ENCODE measurements around the gene FKBP2. TPM values are rescaled to one million over a fixed set of nuclear protein-coding genes. Genes with fewer than 3 reads are reported as not detected.
A peak's percentile ranks its signal among the peaks of the same experiment; 100 is the strongest.

The FKBP2 gene
- total RNA-seq, 1 donor from 2014 or later, result 66.0 TPM

GRCh38 chr11:64202992-64203391 lies 37.9 kb upstream of the FKBP2 start:
- Histone ChIP-seq H3K27ac (no peak overlapping the region), H3K27me3 (no peaks in the 10 kb centered on the region), H3K4me3 (no peak overlapping the region), H3K4me1 (peaks cover 18% of the 10 kb centered on the region), H3K36me3 (peaks cover 0 to 59% of the 10 kb centered on the region in 2 donors), H3K9me3 (no peaks in the 10 kb centered on the region)
- DNase-seq (ENCODE audit: extremely low spot score in 2 of 2), result no peak
- TF ChIP-seq CTCF (IDR thresholded peaks at IDR 0.05), result no peak
- TF ChIP-seq POLR2A (IDR thresholded peaks at IDR 0.05), result no peak
- TF ChIP-seq POLR2AphosphoS5 (IDR thresholded peaks at IDR 0.05; ENCODE audit: insufficient read depth in 1 of 2, low read depth in 1 of 2), result no peak
- intact Hi-C loops (cut with DNase I), result no loop called here

- TF ChIP-seq CTCF (IDR thresholded peaks at IDR 0.05) (no peak), POLR2A (IDR thresholded peaks at IDR 0.05) (no peak), POLR2AphosphoS5 (IDR thresholded peaks at IDR 0.05; ENCODE audit: insufficient read depth in 1 of 2, low read depth in 1 of 2) (no peak)
- intact Hi-C loops (cut with DNase I), result no loop called here
- H3K27ac ChIP-seq, result no peak overlapping the region
- peaks cover 23% of the 10 kb centered on the region for H3K4me1 ChIP-seq
- no peak for DNase-seq (ENCODE audit: extremely low spot score in 2 of 2)
- no peak overlapping the region for H3K4me3 ChIP-seq
- no peaks in the 10 kb centered on the region for H3K9me3 ChIP-seq
- H3K27me3 ChIP-seq, result no peaks in the 10 kb centered on the region
- peaks cover 0 to 53% of the 10 kb centered on the region in 2 donors for H3K36me3 ChIP-seq
Observed at GRCh38 chr11:64203421-64204079, 37.3 kb upstream of the FKBP2 start.

- Histone ChIP-seq H3K4me3 (no peak overlapping the region), H3K4me1 (peaks cover 27% of the 10 kb centered on the region), H3K27ac (peak overlapping the region; percentile 36), H3K27me3 (no peaks in the 10 kb centered on the region), H3K9me3 (no peaks in the 10 kb centered on the region), H3K36me3 (peaks cover 0 to 49% of the 10 kb centered on the region in 2 donors)
- intact Hi-C loops (cut with DNase I), result no loop called here
- DNase-seq (ENCODE audit: extremely low spot score in 2 of 2), result no peak
- TF ChIP-seq POLR2AphosphoS5 (IDR thresholded peaks at IDR 0.05; ENCODE audit: insufficient read depth in 1 of 2, low read depth in 1 of 2) (no peak), POLR2A (IDR thresholded peaks at IDR 0.05) (no peak), CTCF (IDR thresholded peaks at IDR 0.05) (no peak)
Observed at GRCh38 chr11:64204080-64204440, 36.8 kb upstream of the FKBP2 start.

GRCh38 chr11:64204464-64204989 lies 36.4 kb upstream of the FKBP2 start:
- TF ChIP-seq CTCF (IDR thresholded peaks at IDR 0.05) (peak; percentile 50 to 71 (median 65)), POLR2A (IDR thresholded peaks at IDR 0.05) (no peak), POLR2AphosphoS5 (IDR thresholded peaks at IDR 0.05; ENCODE audit: insufficient read depth in 1 of 2, low read depth in 1 of 2) (peak in 1 of 2 donors; percentile 87)
- peak overlapping the region; percentile 36 for H3K27ac ChIP-seq
- no peak overlapping the region for H3K4me3 ChIP-seq
- DNase-seq (ENCODE audit: extremely low spot score in 2 of 2), result no peak
- no peaks in the 10 kb centered on the region for H3K27me3 ChIP-seq
- H3K4me1 ChIP-seq, result peaks cover 27% of the 10 kb centered on the region
- H3K36me3 ChIP-seq, result peaks cover 0 to 47% of the 10 kb centered on the region in 2 donors
- H3K9me3 ChIP-seq, result no peaks in the 10 kb centered on the region
- intact Hi-C loops (cut with DNase I), result no loop called here
